IMR-90 (cell line): ENCODE data around the gene SLC25A31. TPM values are rescaled to one million over a fixed set of nuclear protein-coding genes. Genes with fewer than 3 reads are reported as not detected.

ENCODE experiments used
- ATAC-seq: fragments of 200-7000 bp; cut with Tn5 transposase; 2 replicates; pipeline ENCODE4 v1.9.1; 2020; ENCODE audit warnings: low read depth, mild to moderate bottlenecking, moderate library complexity
- BruUV-seq: library from RNA; stranded (reverse); fragments of 400-500 nt; replicated peaks from 2 replicates; lab custom pipeline; 2021; lab: Mats Ljungman, UMichigan
- CTCF ChIA-PET: fragments of 300-600 bp; formaldehyde crosslinking; extraction: SDS; loops from one replicate; lab custom pipeline; 2021; ENCODE audit warnings: antibody characterized with exemption; lab: Yijun Ruan, JAX
- POLR2A ChIA-PET: fragments of 300-600 bp; sonication (Branson Sonifier 250); formaldehyde crosslinking; loops from one replicate; lab custom pipeline; 2022; ENCODE audit warnings: antibody characterized with exemption; ENCODE audit not compliant: unreplicated experiment; lab: Charles Lee
- DNase-seq: peaks from one replicate; pipeline ENCODE4 v3.0.0; 2013
- H2AFZ ChIP-seq: replicated peaks from 2 replicates; pipeline ENCODE3; 2013; ENCODE audit warnings: low read length, mild to moderate bottlenecking; ENCODE audit not compliant: poor library complexity
- H2AK5ac ChIP-seq: 2 replicates; pipeline ENCODE4 v1.6.1; 2013; ENCODE audit warnings: low read depth, low read length, inconsistent platforms
- H2AK9ac ChIP-seq: replicated peaks from 2 replicates; pipeline ENCODE3; 2013; ENCODE audit warnings: mild to moderate bottlenecking, low read depth, low read length, moderate library complexity; ENCODE audit not compliant: poor library complexity
- H2BK120ac ChIP-seq: 2 replicates; pipeline ENCODE4 v1.6.1; 2013; ENCODE audit warnings: low read depth, low read length, inconsistent platforms
- H2BK15ac ChIP-seq: 3 replicates; pipeline ENCODE4 v1.6.1; 2013; ENCODE audit warnings: low read depth, low read length, inconsistent platforms
- H2BK20ac ChIP-seq: 2 replicates; pipeline ENCODE4 v1.6.1; 2013; ENCODE audit warnings: low read depth, mild to moderate bottlenecking, inconsistent platforms, low read length, moderate library complexity
- H2BK5ac ChIP-seq: 2 replicates; pipeline ENCODE4 v1.6.1; 2013; ENCODE audit warnings: mild to moderate bottlenecking, low read depth, low read length, inconsistent platforms; ENCODE audit not compliant: poor library complexity, severe bottlenecking
- H3K14ac ChIP-seq: replicated peaks from 2 replicates; pipeline ENCODE4 v1.6.1; 2013; ENCODE audit warnings: low read depth, low read length, inconsistent platforms
- H3K18ac ChIP-seq: 2 replicates; pipeline ENCODE4 v1.6.1; 2013; ENCODE audit warnings: low read depth, low read length, control low read depth
- H3K23ac ChIP-seq: 2 replicates; pipeline ENCODE4 v1.6.1; 2013; ENCODE audit warnings: low read depth, low read length, inconsistent platforms
- H3K27ac ChIP-seq: 2 replicates; pipeline ENCODE4 v1.5.1; 2013; ENCODE audit warnings: mild to moderate bottlenecking, control low read depth, low read length; ENCODE audit not compliant: insufficient read depth
- H3K27me3 ChIP-seq: 2 replicates; pipeline ENCODE4 v1.6.1; 2013; ENCODE audit warnings: low read length; ENCODE audit not compliant: control insufficient read depth, insufficient read depth
- H3K36me3 ChIP-seq: 2 replicates; pipeline ENCODE4 v1.6.1; 2013; ENCODE audit warnings: low read length, mixed read lengths; ENCODE audit not compliant: control insufficient read depth, insufficient read depth
- H3K4ac ChIP-seq: 2 replicates; pipeline ENCODE4 v1.6.1; 2013; ENCODE audit warnings: low read depth, low read length, inconsistent platforms
- H3K4me1 ChIP-seq: 2 replicates; pipeline ENCODE4 v1.6.1; 2013; ENCODE audit warnings: low read length, mixed read lengths; ENCODE audit not compliant: control insufficient read depth, insufficient read depth
- H3K4me2 ChIP-seq: 2 replicates; pipeline ENCODE4 v1.6.1; 2013; ENCODE audit warnings: low read depth, mild to moderate bottlenecking, control low read depth, low read length, moderate library complexity
- H3K4me3 ChIP-seq: 2 replicates; pipeline ENCODE4 v1.5.1; 2013; ENCODE audit warnings: low read depth, mild to moderate bottlenecking, control low read depth, low read length, moderate library complexity; ENCODE audit not compliant: insufficient read depth
- H3K56ac ChIP-seq: 2 replicates; pipeline ENCODE4 v1.6.1; 2013; ENCODE audit warnings: low read length, inconsistent platforms; ENCODE audit not compliant: insufficient read depth; ENCODE audit errors: extremely low read depth
- H3K79me1 ChIP-seq, 2 experiments: 2 replicates each; pipeline ENCODE4 v1.6.1; 2013; ENCODE audit warnings: low read length in 2 of 2, inconsistent platforms in 1 of 2, low read depth in 1 of 2
- H3K9ac ChIP-seq: 2 replicates; pipeline ENCODE4 v1.6.1; 2013; ENCODE audit warnings: low read depth, low read length, control low read depth
- H3K9me1 ChIP-seq: 2 replicates; pipeline ENCODE4 v1.6.1; 2013; ENCODE audit warnings: low read length, inconsistent platforms; ENCODE audit not compliant: insufficient read depth
- H3K9me3 ChIP-seq: 2 replicates; pipeline ENCODE4 v1.6.1; 2013; ENCODE audit warnings: low read length; ENCODE audit not compliant: control insufficient read depth, insufficient read depth
- H4K20me1 ChIP-seq: 2 replicates; pipeline ENCODE4 v1.6.1; 2013; ENCODE audit warnings: low read length, inconsistent platforms; ENCODE audit not compliant: insufficient read depth
- H4K5ac ChIP-seq: 2 replicates; pipeline ENCODE4 v1.6.1; 2013; ENCODE audit warnings: mild to moderate bottlenecking, low read depth, low read length, control low read depth
- H4K8ac ChIP-seq, 2 experiments: 2 replicates each; pipeline ENCODE4 v1.6.1; 2013; ENCODE audit warnings: low read depth in 2 of 2, low read length in 2 of 2, control low read depth in 1 of 2, inconsistent platforms in 1 of 2
- H4K91ac ChIP-seq: 2 replicates; pipeline ENCODE4 v1.6.1; 2013; ENCODE audit warnings: low read depth, low read length, inconsistent platforms; ENCODE audit not compliant: insufficient read depth
- MAFK ChIP-seq: IDR thresholded peaks from 2 replicates; pipeline ENCODE4 v1.6.1; 2012; ENCODE audit warnings: low read depth, low read length, improper control_type of control experiment
- MXI1 ChIP-seq: IDR thresholded peaks from 2 replicates; pipeline ENCODE4 v1.6.1; 2012; ENCODE audit warnings: low read depth, mild to moderate bottlenecking, low read length, moderate library complexity, borderline replicate concordance
- RAD21 ChIP-seq: IDR thresholded peaks from 2 replicates; pipeline ENCODE4 v1.6.1; 2012; ENCODE audit warnings: low read length, improper control_type of control experiment
- WGBS, 2 experiments: methylation state at CpG; one replicate each; pipeline versions ENCODE4 v1.1.5 to v1.1.7; 2013; ENCODE audit warnings: missing lambda C conversion rate in 2 of 2; ENCODE audit not compliant: insufficient read length in 1 of 2; ENCODE audit errors: extremely low coverage in 2 of 2; 5-methylcytosine and 5-hydroxymethylcytosine counted together
- dilution Hi-C: fragments of 300-500 bp; cut with HindIII; formaldehyde crosslinking; loops from one replicate; pipeline ENCODE4 v1.14.3; 2018; ENCODE audit warnings: low sequenced_read_pairs; ENCODE audit not compliant: unreplicated experiment
- in situ Hi-C: fragments of 300-500 bp; cut with MboI; formaldehyde crosslinking; loops from 3 replicates; pipeline ENCODE4 v1.14.3; 2019; ENCODE audit warnings: low sequenced_read_pairs, inconsistent platforms, mixed read lengths
- intact Hi-C: fragments of 100-400 bp; cut with micrococcal nuclease; formaldehyde crosslinking; loops from 2 replicates; pipeline ENCODE4 v1.10.0; 2022
- polyA plus RNA-seq, 3 experiments: library from polyadenylated mRNA; depleted of rRNA; stranded (reverse); fragments of >200 nt; gene quantifications; 2 replicates each; pipeline ENCODE4 v1.2.3, GENCODE V29; 2012; ENCODE audit warnings: low replicate concordance in 1 of 3
- total RNA-seq: library from RNA; depleted of rRNA; stranded (reverse); fragments of >200 nt; gene quantifications from 2 replicates; pipeline ENCODE4 v1.2.3, GENCODE V29; 2012

SLC25A31 gene
- total and polyA plus RNA-seq, 2 of the 4 experiments (the other 2 are of a cell fraction): not detected

DNA sequence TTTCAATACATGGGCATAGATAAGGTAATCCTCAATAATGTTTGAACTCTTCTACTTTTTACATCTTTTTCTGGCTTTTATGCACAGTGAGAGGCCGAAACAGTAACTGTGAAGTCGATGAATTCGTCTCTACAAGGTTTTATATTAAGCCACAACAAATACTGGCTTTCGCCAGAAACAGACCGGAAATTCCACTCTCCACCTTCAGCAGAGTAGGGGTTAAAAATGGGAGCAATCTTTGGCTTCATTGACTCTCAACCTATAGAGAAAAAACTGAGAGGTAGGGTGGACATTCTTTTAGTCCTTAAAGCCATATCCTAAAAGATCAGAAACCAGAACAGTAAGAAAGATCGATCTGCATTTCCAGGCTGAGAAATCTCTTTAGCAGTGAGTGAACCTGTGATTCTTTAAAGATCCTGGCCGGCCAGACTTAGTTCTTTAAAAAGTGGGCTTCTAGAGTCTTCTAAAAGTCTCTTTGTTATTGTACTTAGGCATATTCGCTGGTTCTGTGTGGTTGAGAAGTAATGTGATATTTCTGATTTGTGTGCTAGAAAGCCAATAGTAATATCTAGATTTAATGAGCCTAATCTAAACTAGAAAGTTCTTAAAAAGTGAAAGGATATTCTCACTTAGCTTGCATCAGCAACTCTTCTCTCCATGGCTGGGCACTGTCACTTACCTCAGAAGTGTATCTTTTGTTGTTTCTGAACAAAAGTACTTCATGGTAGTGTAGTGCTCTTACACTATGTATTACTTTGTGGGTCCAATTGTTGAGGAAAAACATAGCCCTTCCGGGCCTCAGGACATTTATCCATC, 54.0 kb downstream of the SLC25A31 start:
- Histone ChIP-seq H3K27me3 (no peaks in the 10 kb centered on the region), H3K27ac (no peak overlapping the region), H2AK5ac (no peak overlapping the region), H3K9me3 (no peaks in the 10 kb centered on the region), H4K20me1 (no peaks in the 10 kb centered on the region), H3K14ac (no peak overlapping the region), H3K4me3 (no peak overlapping the region), H3K4me1 (no peaks in the 10 kb centered on the region), H3K4ac (no peak overlapping the region), H2BK5ac (no peak overlapping the region), H3K56ac (no peak overlapping the region), H3K9ac (no peak overlapping the region), H3K18ac (no peak overlapping the region), H4K5ac (no peak overlapping the region), H2BK20ac (no peak overlapping the region), H3K23ac (no peak overlapping the region), H2AK9ac (no peak overlapping the region), H4K91ac (no peak overlapping the region), H2BK15ac (no peak overlapping the region), H2BK120ac (no peak overlapping the region), H4K8ac (no peak overlapping the region), H3K4me2 (no peak overlapping the region), H3K36me3 (no peaks in the 10 kb centered on the region), H3K79me1 (no peaks in the 10 kb centered on the region; a peak in 1 of 4 replicates), H2AFZ (no peak overlapping the region), H3K9me1 (0 out of 2 replicates have a peak, but pooled peaks cover 3% of the 10 kb centered on the region)
- intact Hi-C loops (loop anchor here (2.0 to 10.0 kb wide), 3 partner anchors 98 to 277 kb away; partner anchors contain the start of genes ABHD18, LARP1B, MFSD8 and PLK4), dilution Hi-C loops (no loop called here), in situ Hi-C loops (no loop called here)
- no CpG with 5 or more reads among the region's 9 CpGs for WGBS, 2 experiments
- no TSS peak for BruUV-seq
- ChIA-PET POLR2A (no interaction called here), CTCF (no interaction called here)
- no peak for TF ChIP-seq MXI1
- TF ChIP-seq RAD21: no peak
- TF ChIP-seq MAFK: no peak
- ATAC-seq (no peak), DNase-seq (no peak)
